Right atrium auricular region (tissue), 2 donors: ENCODE results near the gene YARS2. TPM values are rescaled to one million over a fixed set of nuclear protein-coding genes. Genes with fewer than 3 reads are reported as not detected.

Experiments used
- DNase-seq: peaks from one replicate; pipeline ENCODE4 v3.0.0-alpha.2; 2019; ENCODE audit warnings: low spot score
- H3K27ac ChIP-seq, 2 donors: fragments of 200-600 bp; sonication (generic); 1 replicate in 1 of 2; 2 replicates in 1 of 2; pipeline ENCODE4 v1.5.1; 2016 to 2019
- H3K27me3 ChIP-seq, 2 donors: fragments of 200-600 bp; sonication (generic); one replicate each; pipeline versions ENCODE4 v1.5.1 to v1.6.0; 2017 to 2019
- H3K36me3 ChIP-seq: fragments of 200-600 bp; sonication (generic); one replicate; pipeline ENCODE4 v1.5.1; 2016
- H3K4me1 ChIP-seq, 2 donors: fragments of 200-600 bp; sonication (generic); one replicate each; pipeline versions ENCODE4 v1.5.1 to v1.6.0; 2017 to 2019
- H3K4me3 ChIP-seq, 2 donors: fragments of 200-600 bp; sonication (generic); 1 replicate in 1 of 2; 2 replicates in 1 of 2; pipeline ENCODE4 v1.5.1; 2017 to 2019; ENCODE audit warnings: mild to moderate bottlenecking in 1 of 2, moderate library complexity in 1 of 2
- H3K9me3 ChIP-seq, 2 donors: fragments of 200-600 bp; sonication (generic); one replicate each; pipeline ENCODE4 v1.5.1; 2019
- total RNA-seq, 2 donors: library from RNA; depleted of rRNA; stranded (reverse); fragments of >200 nt; gene quantifications; one replicate each; pipeline ENCODE4 v1.1.0, GENCODE V29; 2016
- TF ChIP-seq, protein P1 (sequence below), 2 donors: fragments of 200-600 bp; sonication (generic); IDR thresholded peaks; one replicate each; pipeline ENCODE4 v1.5.1; 2019; ENCODE audit warnings: antibody characterized with exemption in 2 of 2

The YARS2 gene
- total RNA-seq, 2 donors from 2014 or later = 8.3 to 10.7 TPM

DNA sequence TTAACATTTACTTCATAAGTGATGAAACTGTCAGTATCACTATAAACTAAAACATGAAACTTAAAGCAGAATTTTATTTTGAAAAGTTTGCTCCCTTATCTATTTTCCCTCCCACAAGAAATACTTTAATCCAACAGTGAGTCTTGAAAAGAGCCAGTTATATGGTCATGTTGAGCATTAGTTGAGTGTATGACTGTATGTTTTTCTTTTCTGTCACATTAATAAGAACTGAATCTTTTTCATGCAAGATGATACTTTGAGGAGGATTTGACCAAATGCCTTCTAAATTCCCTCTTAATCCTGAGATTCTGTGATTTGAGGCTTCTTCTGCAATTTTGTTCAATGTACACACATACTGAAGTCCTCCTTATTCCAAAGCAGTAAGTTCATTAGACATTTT, 33.7 kb upstream of the YARS2 start:
- no peaks in the 10 kb centered on the region for H3K27me3 ChIP-seq
- H3K36me3 ChIP-seq = peaks cover 35% of the 10 kb centered on the region
- no peak overlapping the region for H3K27ac ChIP-seq
- H3K4me1 ChIP-seq = no peaks in the 10 kb centered on the region
- H3K4me3 ChIP-seq = no peak overlapping the region
- TF ChIP-seq, protein P1, sequence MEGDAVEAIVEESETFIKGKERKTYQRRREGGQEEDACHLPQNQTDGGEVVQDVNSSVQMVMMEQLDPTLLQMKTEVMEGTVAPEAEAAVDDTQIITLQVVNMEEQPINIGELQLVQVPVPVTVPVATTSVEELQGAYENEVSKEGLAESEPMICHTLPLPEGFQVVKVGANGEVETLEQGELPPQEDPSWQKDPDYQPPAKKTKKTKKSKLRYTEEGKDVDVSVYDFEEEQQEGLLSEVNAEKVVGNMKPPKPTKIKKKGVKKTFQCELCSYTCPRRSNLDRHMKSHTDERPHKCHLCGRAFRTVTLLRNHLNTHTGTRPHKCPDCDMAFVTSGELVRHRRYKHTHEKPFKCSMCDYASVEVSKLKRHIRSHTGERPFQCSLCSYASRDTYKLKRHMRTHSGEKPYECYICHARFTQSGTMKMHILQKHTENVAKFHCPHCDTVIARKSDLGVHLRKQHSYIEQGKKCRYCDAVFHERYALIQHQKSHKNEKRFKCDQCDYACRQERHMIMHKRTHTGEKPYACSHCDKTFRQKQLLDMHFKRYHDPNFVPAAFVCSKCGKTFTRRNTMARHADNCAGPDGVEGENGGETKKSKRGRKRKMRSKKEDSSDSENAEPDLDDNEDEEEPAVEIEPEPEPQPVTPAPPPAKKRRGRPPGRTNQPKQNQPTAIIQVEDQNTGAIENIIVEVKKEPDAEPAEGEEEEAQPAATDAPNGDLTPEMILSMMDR (IDR thresholded peaks at IDR 0.05) = no peak
- H3K9me3 ChIP-seq = no peaks in the 10 kb centered on the region
- no peak for DNase-seq

DNA sequence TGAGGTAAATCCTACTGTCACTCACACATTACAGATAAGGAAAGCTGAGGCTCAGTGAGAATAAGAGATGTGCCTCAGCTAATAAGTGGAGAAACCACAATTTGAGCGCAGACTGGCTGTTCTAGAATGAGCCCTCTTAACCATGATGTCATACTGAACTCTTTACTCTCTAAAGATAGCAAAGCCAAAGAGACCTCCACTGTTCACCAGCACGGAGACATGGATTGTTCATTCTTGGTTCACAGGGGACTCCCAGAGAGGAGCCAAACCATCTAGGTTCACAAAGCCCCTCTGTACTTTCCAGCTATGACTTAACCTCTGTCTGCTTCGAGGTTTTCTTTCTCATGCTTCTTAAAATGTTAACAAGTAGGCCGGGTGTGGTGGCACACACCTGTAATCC, 32.7 kb upstream of the YARS2 start:
- TF ChIP-seq, protein P1 (IDR thresholded peaks at IDR 0.05) = no peak
- no peak overlapping the region for H3K27ac ChIP-seq
- peaks cover 34% of the 10 kb centered on the region for H3K36me3 ChIP-seq
- H3K4me1 ChIP-seq = no peaks in the 10 kb centered on the region
- DNase-seq = no peak
- H3K27me3 ChIP-seq = no peaks in the 10 kb centered on the region
- H3K9me3 ChIP-seq = no peaks in the 10 kb centered on the region
- no peak overlapping the region for H3K4me3 ChIP-seq

DNA sequence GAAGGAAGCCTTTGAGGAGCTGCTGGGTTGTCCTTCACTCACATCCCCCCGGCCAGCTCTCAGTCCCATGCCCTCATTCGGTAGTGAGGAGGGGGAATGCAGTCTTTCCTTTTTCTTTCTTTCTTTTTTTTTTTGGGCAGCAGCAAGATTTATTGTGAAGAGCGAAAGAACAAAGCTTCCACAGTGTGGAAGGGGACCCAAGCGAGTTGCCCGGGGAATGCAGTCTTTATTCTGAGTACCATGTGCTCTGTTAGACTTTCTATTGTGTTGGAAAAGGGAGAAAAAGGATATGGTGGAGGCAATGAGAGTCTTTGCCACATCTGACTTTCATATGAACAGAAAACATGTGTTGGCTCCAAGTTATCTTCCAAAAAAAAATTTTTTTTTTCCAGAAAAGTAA, 29.9 kb upstream of the YARS2 start:
- Histone ChIP-seq H3K36me3 (peaks cover 21% of the 10 kb centered on the region), H3K9me3 (no peaks in the 10 kb centered on the region), H3K27me3 (no peaks in the 10 kb centered on the region), H3K4me3 (no peak overlapping the region), H3K4me1 (no peaks in the 10 kb centered on the region), H3K27ac (no peak overlapping the region)
- DNase-seq = no peak
- TF ChIP-seq, protein P1 (IDR thresholded peaks at IDR 0.05) = no peak

DNA sequence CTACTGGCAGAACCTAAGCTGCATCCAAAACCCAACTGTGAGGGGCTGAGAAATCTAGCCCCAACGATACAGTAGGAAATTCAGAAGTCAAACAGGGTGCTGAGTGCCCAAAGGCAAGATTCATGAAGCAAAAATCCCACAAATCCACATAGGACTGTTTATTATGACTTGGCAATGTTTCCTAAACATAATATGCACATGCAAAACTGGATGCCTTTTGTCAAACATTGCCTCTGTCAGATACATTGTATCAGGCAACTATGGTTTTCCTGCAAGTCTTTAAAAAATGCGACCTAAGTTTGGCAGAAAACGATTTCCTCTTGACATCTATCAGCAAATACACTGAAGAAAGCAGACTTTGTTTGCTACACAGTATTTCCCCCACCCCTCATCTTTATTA, 27.3 kb upstream of the YARS2 start:
- Histone ChIP-seq H3K9me3 (no peaks in the 10 kb centered on the region), H3K4me3 (no peak overlapping the region)

DNA sequence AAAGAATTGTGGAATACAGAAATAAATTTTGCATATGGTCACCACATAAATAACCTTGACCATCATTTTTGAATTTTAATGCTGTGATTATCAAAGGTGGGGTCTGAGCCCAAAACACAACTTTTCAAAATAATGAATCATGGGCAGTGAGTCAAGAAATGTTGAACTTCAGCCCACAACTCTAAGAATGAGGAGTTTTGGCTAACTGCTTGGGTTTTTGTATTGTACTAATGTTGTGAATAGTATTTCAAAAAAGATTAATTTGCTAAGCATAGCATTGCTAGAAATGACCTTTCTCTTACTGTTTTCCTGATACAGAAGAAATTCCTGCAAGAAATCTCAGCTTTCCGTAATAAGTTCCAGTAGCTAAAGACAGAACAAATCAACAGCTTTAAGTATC, 24.4 kb upstream of the YARS2 start:
- Histone ChIP-seq H3K27me3 (no peaks in the 10 kb centered on the region), H3K27ac (no peak overlapping the region), H3K36me3 (no peaks in the 10 kb centered on the region), H3K9me3 (no peaks in the 10 kb centered on the region), H3K4me3 (no peak overlapping the region), H3K4me1 (no peaks in the 10 kb centered on the region)
- TF ChIP-seq, protein P1 (IDR thresholded peaks at IDR 0.05) = no peak
- DNase-seq = no peak

More for the DNA sequence above, 27.3 kb upstream of the YARS2 start:
- Histone ChIP-seq H3K36me3 (peaks cover under 1% of the 10 kb centered on the region), H3K27me3 (no peaks in the 10 kb centered on the region), H3K27ac (no peak overlapping the region), H3K4me1 (no peaks in the 10 kb centered on the region)
- TF ChIP-seq, protein P1 (IDR thresholded peaks at IDR 0.05) = no peak
- DNase-seq = no peak

DNA sequence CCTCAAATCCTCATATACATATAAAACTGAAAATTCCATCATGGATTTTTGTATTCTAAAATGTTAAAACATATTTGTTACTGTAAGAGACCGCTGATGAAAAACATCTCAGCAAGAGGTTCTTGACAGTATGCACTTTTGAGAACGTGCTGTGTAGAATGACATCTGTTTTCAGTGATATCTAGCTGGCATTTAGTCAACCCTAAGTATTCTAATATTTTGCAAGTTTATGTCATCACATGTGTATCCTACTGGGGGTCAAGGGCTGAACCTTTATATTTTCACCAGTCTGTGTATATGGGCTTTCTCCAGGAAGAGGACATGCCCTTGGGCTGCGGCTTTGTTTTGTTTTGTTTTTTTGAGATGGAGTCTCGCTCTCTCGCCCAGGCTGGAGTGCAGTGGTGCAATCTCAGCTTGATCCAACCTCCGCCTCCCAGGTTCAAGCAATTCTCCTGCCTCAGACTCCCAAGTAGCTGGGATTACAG, 22.0 kb upstream of the YARS2 start:
- Histone ChIP-seq H3K4me3 (no peak overlapping the region), H3K4me1 (no peaks in the 10 kb centered on the region), H3K36me3 (no peaks in the 10 kb centered on the region), H3K27ac (no peak overlapping the region), H3K9me3 (no peaks in the 10 kb centered on the region), H3K27me3 (no peaks in the 10 kb centered on the region)
- TF ChIP-seq, protein P1 (IDR thresholded peaks at IDR 0.05) = no peak
- DNase-seq = no peak
